M059J (cell line): ENCODE results near the gene GLTP. TPM values are rescaled to one million over a fixed set of nuclear protein-coding genes. Genes with fewer than 3 reads are reported as not detected.
"Not testable (repeated sequence)": the region's sequence is repeated elsewhere in the genome, so short reads cannot be mapped to it uniquely, and the experiment has no call there.

ENCODE experiments used
- DNase-seq: peaks from one replicate; pipeline ENCODE4 v3.0.0-alpha.2; 2012; ENCODE audit warnings: low read depth
- total RNA-seq: library from RNA; depleted of rRNA; stranded (reverse); fragments of >200 nt; shearing (Covaris generic); gene quantifications from 2 replicates; pipeline ENCODE4 v1.2.3, GENCODE V29; 2014

The GLTP gene
- total RNA-seq, 1 experiment from 2014 or later, result 53.9 TPM

DNA sequence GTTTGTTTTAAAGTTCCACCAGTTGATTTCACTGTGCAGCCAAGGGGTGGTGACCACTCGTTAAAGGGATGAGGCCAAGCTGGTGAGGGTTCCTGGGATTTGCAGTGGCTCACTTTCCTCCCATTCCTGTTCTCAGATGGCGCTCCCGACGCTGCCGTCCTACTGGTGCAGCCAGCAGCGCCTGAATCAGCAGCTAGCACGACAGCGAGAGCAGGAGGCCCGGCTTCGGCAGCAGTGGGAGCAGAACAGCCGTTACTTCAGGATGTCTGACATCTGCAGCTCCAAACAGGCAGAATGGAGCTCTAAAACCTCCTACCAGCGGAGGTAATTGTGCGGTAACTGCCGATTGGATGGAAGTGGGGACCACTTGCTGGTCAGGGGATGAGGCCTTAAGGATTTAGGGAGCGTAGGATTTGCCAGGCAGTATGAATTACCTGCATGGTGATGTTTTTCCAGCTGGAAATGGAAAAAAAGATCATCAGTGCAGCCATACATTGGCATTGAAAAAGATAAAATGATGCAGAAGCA is 22.6 kb upstream of the GLTP start:
- DNase-seq, result no peak

DNA sequence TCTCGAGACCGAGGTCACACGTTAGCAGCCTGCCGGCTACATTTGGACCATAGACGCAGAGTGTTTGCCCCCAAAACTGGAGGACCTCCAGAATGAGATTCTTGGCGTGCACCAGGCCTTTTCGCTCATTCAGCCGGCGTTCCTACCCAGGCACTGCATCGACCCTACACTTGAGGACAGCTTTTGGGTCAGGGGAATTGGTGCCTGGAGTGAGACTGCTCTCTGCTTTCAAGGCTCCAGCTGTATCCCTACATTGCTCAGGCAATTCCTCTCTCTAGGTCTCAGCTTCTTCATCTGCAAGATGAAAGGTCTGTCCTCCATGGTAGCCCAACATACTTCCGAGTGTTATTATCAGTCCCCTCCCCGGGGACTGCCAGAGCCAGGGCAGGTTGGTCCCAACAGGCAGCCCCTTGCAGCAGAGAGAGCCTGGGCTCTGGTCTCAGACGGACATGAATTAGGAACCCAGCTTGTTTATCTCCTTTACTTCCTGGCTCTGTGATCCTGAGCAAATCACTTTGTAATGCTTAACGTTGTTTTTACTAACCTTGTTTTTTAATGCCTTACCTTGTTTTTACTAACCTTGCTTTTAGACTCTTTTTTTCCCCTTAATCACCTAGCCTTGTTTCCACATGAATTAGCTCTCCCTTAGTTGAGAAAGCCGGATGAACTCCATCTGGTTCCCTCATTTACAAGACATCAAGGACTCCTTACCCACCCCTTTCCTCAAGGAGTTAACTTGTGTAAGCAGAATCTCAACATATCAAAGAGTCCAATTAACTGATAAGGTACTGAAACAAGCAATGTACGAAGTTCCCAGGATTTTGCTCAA is 20.6 kb upstream of the GLTP start:
- DNase-seq, result peak; percentile 8

- DNase-seq, result peak; percentile 86
Measured at GRCh38 chr12:109899783-109900751, 19.7 kb upstream of the GLTP start, which contains the start of gene TCHP. Gene TCHP, plus strand, starts transcription at chr12:109900274. Its CDS starts 2,753 bp downstream, at chr12:109903027.

DNA sequence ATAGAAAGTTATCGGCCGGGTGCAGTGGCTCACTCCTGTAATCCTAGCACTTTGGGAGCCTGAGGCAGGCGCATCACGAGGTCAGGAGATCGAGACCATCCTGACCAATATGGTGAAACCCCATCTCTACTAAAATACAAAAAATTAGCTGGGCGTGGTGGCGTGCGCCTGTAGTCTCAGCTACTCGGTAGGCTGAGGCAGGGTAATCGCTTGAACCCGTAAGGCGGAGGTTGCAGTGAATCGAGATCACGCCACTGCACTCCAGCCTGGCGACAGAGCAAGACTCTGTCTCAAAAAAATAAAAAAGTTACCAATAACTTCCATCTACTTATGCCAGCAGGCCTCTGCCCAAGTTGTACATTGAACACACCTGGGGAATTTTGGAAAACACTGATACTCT is 19.0 kb upstream of the GLTP start:
- DNase-seq, result not testable (repeated sequence)

- DNase-seq, result no peak
Measured at GRCh38 chr12:109897029-109897428, 16.7 kb upstream of the GLTP start.

- DNase-seq, result no peak
Measured at GRCh38 chr12:109896188-109896587, 15.8 kb upstream of the GLTP start.

GRCh38 chr12:109894939-109895338 is 14.6 kb upstream of the GLTP start:
- DNase-seq, result no peak

- no peak for DNase-seq
Measured at GRCh38 chr12:109893261-109893995, 13.1 kb upstream of the GLTP start.

- no peak for DNase-seq
Measured at GRCh38 chr12:109892748-109893147, 12.4 kb upstream of the GLTP start.

GRCh38 chr12:109892165-109892715 is 11.9 kb upstream of the GLTP start:
- no peak for DNase-seq

DNA sequence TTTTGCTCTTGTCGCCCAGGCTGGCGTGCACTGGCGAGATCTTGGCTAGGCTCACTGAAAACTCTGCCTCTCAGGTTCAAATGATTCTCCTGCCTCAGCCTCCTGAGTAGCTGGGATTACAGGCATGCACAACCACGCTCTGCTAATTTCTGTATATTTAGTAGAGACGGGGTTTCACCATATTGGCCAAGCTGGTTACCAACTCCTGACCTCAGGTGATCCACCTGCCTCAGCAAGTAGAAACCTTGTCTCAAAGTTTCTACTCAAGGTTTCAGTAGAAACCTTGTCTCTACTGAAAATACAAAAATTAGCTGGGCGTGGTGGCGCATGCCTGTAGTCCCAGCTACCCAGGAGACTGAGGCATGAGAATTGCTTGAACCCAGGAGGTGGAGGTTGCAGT is 11.4 kb upstream of the GLTP start:
- DNase-seq, result not testable (repeated sequence)

DNA sequence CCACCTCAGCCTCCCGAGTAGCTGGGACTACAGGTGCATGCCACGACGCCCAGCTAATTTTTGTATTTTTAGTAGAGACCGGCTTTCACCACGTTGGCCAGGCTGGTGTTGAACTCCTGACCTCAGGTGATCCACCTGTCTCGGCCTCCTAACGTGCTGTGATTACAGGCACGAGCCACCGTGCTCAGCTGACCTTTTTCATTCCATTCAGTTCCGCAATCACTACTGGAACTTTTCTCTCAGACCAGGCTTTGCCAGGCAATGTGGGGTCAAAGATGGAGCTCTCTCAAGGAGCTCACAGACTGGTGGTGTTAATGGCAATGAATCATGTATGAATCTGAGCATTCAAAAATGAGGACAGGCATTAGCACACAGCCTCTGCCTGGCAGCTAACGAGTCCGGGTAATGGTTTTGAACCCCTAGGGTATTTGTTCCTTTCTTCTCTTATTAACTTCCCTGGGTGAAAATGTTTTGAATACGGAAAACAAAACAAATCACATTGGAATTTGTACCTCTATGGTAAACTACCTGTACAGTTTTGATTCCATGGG is 10.4 kb upstream of the GLTP start:
- peak; percentile 12 for DNase-seq

DNA sequence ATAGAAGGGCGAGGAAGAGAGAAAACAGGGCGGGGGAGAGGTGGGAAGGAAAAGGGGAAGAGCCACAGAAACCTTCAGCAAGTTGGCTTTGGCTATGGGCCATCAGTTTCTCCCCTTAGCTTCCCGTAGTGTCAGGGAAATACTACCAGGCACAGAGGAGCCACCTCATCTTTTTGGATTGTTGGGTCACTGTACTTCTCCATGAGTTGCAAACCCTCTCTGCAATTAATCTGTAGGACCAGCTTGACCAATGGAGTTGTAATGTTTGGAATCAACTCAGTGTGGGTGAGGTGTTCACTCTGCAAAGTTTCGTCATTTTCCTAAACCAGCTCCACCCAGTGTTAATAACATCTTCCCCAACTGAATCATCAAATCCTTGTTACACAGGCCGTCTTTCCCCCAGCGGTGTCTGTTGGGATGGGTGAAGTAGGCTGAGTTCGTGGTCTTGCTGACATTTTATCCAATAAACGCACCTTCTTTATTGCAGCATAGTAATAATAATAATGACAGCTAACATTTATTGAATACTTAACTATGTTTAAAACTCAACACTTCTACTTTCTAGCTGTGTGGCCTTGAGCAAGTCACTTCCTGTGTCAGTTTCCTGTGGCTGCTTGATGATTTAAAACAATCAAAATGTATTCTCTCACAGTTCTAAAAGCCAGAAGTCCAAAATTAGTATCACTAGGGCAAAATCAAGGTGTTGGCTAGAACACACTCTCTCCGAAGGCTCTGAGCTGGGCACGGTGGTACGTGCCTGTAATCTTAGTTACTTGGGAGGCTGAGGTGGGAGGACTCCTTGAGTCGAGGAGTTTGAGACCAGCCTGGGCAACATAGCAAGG is 8.1 kb upstream of the GLTP start:
- DNase-seq, result peak; percentile 90

GRCh38 chr12:109885616-109886015 is 5.3 kb upstream of the GLTP start:
- no peak for DNase-seq

DNA sequence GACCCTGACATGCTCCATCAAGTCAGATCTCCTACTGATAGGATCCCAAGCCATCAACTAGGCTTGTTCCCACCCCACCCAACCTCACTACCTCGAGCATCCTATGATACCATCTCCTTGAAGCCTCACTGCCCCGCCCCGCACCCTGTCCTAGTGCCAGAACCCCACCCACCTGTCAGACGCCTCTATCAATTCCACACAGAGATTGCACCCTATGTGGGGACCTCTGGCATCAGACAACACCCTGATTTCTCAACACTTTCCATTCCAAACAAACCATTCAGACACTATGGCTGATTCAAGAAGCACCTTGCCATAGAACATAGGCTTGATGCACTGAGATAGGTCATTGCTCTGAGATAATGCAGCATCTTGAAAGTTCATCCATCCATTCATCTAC is 3.1 kb upstream of the GLTP start:
- DNase-seq, result no peak

DNA sequence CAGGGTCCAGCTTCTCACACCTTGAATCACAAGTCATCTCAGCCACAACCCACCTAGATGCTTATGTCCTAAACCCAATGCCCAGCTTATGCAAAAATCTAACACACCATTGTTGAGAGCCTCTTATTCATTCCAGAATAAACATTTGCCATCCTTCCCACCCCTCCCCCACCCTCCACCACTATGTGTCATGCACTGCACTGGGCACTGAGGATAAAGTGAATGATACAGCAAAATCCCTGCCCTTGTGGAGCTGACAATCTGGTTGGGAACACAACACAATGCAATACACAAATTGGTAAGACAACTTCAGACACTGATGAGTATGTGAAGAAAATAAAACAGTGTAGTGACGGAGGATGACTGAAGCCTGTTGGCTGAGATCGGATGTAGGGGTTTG is 1.4 kb upstream of the GLTP start:
- DNase-seq, result no peak

- no peak for DNase-seq
Measured at GRCh38 chr12:109880938-109881337, 597 bp upstream of the GLTP start.

- no peak for DNase-seq
Measured at GRCh38 chr12:109879351-109880042, 844 bp downstream of the GLTP start.

DNA sequence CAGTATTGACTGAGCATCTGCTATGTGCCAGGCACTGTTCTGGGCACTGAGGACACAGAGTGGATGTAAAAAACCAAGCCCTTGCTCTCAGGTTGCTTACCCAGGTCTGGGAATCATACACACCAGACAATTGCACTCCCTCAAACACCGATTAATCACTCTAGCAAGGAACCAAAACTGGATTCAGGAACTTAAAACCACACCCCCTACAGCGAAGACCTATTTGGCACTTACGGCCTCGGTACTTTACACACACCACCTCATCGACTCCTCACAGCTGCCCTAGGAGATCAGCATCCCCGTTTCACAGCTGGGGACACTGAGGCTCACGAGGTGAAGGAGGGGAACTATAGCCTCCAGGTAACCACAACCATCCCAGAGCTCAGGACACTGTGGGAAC is 1.6 kb downstream of the GLTP start:
- no peak for DNase-seq
